Spleen (tissue), 11 donors: ENCODE measurements around the gene ARFGEF3. TPM values are rescaled to one million over a fixed set of nuclear protein-coding genes. Genes with fewer than 3 reads are reported as not detected.

Experiments
- DNase-seq: peaks from one replicate; pipeline ENCODE4 v3.0.0-alpha.2; 2020
- H3K27ac ChIP-seq, 8 donors: fragments of 200-600 bp; sonication (generic) in 7 of 8; 1 replicate in 4 of 8; 2 replicates in 4 of 8; pipeline versions ENCODE4 v1.5.0 to v1.8.0; 2016 to 2021; ENCODE audit warnings: inconsistent platforms in 4 of 8, mild to moderate bottlenecking in 4 of 8, moderate library complexity in 1 of 8
- H3K27me3 ChIP-seq, 7 donors: fragments of 200-600 bp; sonication (generic) in 6 of 7; replicated peaks in 1 of 7; 1 replicate in 4 of 7; 2 replicates in 3 of 7; pipeline versions ENCODE4 v1.5.0 to v1.8.0; 2016 to 2021; ENCODE audit warnings: inconsistent platforms in 3 of 7, mild to moderate bottlenecking in 1 of 7
- H3K36me3 ChIP-seq, 6 donors: fragments of 200-600 bp; sonication (generic) in 5 of 6; 1 replicate in 4 of 6; 2 replicates in 2 of 6; pipeline versions ENCODE4 v1.5.0 to v1.8.0; 2016 to 2021; ENCODE audit warnings: inconsistent platforms in 2 of 6
- H3K4me1 ChIP-seq, 6 donors: fragments of 200-600 bp; sonication (generic) in 5 of 6; 1 replicate in 3 of 6; 2 replicates in 3 of 6; pipeline versions ENCODE4 v1.5.0 to v1.8.0; 2016 to 2021; ENCODE audit warnings: inconsistent platforms in 3 of 6
- H3K4me3 ChIP-seq, 8 donors: fragments of 200-600 bp; sonication (generic) in 7 of 8; 1 replicate in 4 of 8; 2 replicates in 4 of 8; pipeline versions ENCODE4 v1.5.0 to v1.8.0; 2016 to 2021; ENCODE audit warnings: inconsistent platforms in 4 of 8, mild to moderate bottlenecking in 4 of 8, moderate library complexity in 2 of 8
- H3K9me3 ChIP-seq, 8 donors: fragments of 200-600 bp; sonication (generic) in 7 of 8; 1 replicate in 4 of 8; 2 replicates in 4 of 8; pipeline versions ENCODE4 v1.5.0 to v1.8.0; 2016 to 2021; ENCODE audit warnings: inconsistent platforms in 4 of 8
- CTCF ChIP-seq, 11 experiments: fragments of 200-600 bp in 7 of 11; fragments of 450-650 bp in 4 of 11; sonication (generic) in 4 of 11; IDR thresholded peaks in 8 of 11; conservative IDR thresholded peaks in 3 of 11; 1 replicate in 7 of 11; 2 replicates in 4 of 11; pipeline versions ENCODE4 v1.4.0 to v1.8.0; 2016 to 2021; ENCODE audit warnings: antibody characterized with exemption in 11 of 11, inconsistent platforms in 4 of 11, mild to moderate bottlenecking in 1 of 11
- POLR2A ChIP-seq, 3 donors: fragments of 450-650 bp; IDR thresholded peaks; one replicate each; pipeline ENCODE4 v1.5.1; 2017; ENCODE audit warnings: antibody characterized with exemption in 3 of 3, mild to moderate bottlenecking in 1 of 3
- POLR2AphosphoS5 ChIP-seq, 3 donors: sonication (generic); formaldehyde crosslinking; IDR thresholded peaks; one replicate each; pipeline ENCODE4 v1.5.1; 2017; ENCODE audit warnings: antibody characterized with exemption in 3 of 3
- WGBS, 5 donors: extraction: QIAGEN DNeasy Blood & Tissue Kit in 3 of 5; methylation state at CpG; one replicate each; pipeline versions ENCODE4 v1.1.5 to v1.1.7; 2013 to 2018; 5-methylcytosine and 5-hydroxymethylcytosine counted together
- intact Hi-C: fragments of 100-400 bp; cut with DNase I; formaldehyde crosslinking; loops from one replicate; pipeline ENCODE4 v1.15.0; 2023; ENCODE audit warnings: low total_unique reads
- polyA plus RNA-seq, 3 donors: library from polyadenylated mRNA; stranded (reverse); fragments of 200-250 nt; gene quantifications; one replicate each; pipeline ENCODE4 v1.2.1, GENCODE V29; 2013
- total RNA-seq, 7 donors: library from RNA; depleted of rRNA in 3 of 7; stranded (reverse); fragments of >200 nt in 3 of 7; fragmentation: NEBNext Ultra II Directional in 4 of 7; extraction: Animal tissue kit (Norgen Biotek cat#: 25700) in 4 of 7; gene quantifications; one replicate each; pipeline versions ENCODE4 v1.1.0 to v1.2.1, GENCODE V29; 2016 to 2021
- donor health status: healthy with polysubstance abuse.
- donor health status: DM: no; HTN: no; CAD: no; lungs with moderate emphysema.
- donor health status: DM: no; HTN: no; CAD: no.
- donor health status: Bipolar disorder and iron deficiency.
- donor health status: healthy.
- donor health status: DM: no; HTN: no; CAD: no.
- donor health status: DM: yes; HTN: yes; CAD: no.

The ARFGEF3 gene
- total and polyA plus RNA-seq, 10 donors: 0.09 to 3.1 (median 1.7) TPM

GRCh38 chr6:138145402-138145801 is 16.3 kb upstream of the ARFGEF3 start:
- no peak for DNase-seq
- peaks cover 0 to 25% (median 0%) of the 10 kb centered on the region in 7 donors for H3K27me3 ChIP-seq
- TF ChIP-seq POLR2AphosphoS5 (IDR thresholded peaks at IDR 0.05): no peak
- no peak for TF ChIP-seq POLR2A (IDR thresholded peaks at IDR 0.05)
- TF ChIP-seq CTCF (IDR thresholded peaks at IDR 0.05 in 8 of 11, conservative IDR thresholded peaks at IDR 0.05 in 3 of 11): no peak
- H3K36me3 ChIP-seq: no peaks in the 10 kb centered on the region
- H3K27ac ChIP-seq: no peak overlapping the region
- intact Hi-C loops: no loop called here
- H3K9me3 ChIP-seq: no peaks in the 10 kb centered on the region
- WGBS, 5 donors: 77 to 91% (median 87%) methylated on average over 3 of the region's 3 CpGs
- no peaks in the 10 kb centered on the region for H3K4me1 ChIP-seq
- no peak overlapping the region for H3K4me3 ChIP-seq

GRCh38 chr6:138146544-138146943 is 15.2 kb upstream of the ARFGEF3 start:
- no peaks in the 10 kb centered on the region for H3K4me1 ChIP-seq
- no peak for DNase-seq
- H3K36me3 ChIP-seq: no peaks in the 10 kb centered on the region
- no peaks in the 10 kb centered on the region for H3K9me3 ChIP-seq
- no peak for TF ChIP-seq POLR2AphosphoS5 (IDR thresholded peaks at IDR 0.05)
- no peak for TF ChIP-seq POLR2A (IDR thresholded peaks at IDR 0.05)
- no peak for TF ChIP-seq CTCF (IDR thresholded peaks at IDR 0.05 in 8 of 11, conservative IDR thresholded peaks at IDR 0.05 in 3 of 11)
- intact Hi-C loops: no loop called here
- no peak overlapping the region for H3K4me3 ChIP-seq
- no peak overlapping the region for H3K27ac ChIP-seq
- H3K27me3 ChIP-seq: peaks cover 0 to 31% (median 0%) of the 10 kb centered on the region in 7 donors
- WGBS, 5 donors: 88 to 95% (median 94%) methylated on average over 5 of the region's 5 CpGs

- no peaks in the 10 kb centered on the region for H3K4me1 ChIP-seq
- no peak for TF ChIP-seq CTCF (IDR thresholded peaks at IDR 0.05 in 8 of 11, conservative IDR thresholded peaks at IDR 0.05 in 3 of 11)
- no peak for TF ChIP-seq POLR2A (IDR thresholded peaks at IDR 0.05)
- TF ChIP-seq POLR2AphosphoS5 (IDR thresholded peaks at IDR 0.05): no peak
- WGBS, 5 donors: 76 to 83% (median 79%) methylated on average over 1 of the region's 1 CpG
Measured at GRCh38 chr6:138155443-138155842, 6.3 kb upstream of the ARFGEF3 start.

GRCh38 chr6:138157986-138158638 is 3.6 kb upstream of the ARFGEF3 start:
- no peak for TF ChIP-seq POLR2AphosphoS5 (IDR thresholded peaks at IDR 0.05)
- no peak for TF ChIP-seq POLR2A (IDR thresholded peaks at IDR 0.05)
- no peak for TF ChIP-seq CTCF (IDR thresholded peaks at IDR 0.05 in 8 of 11, conservative IDR thresholded peaks at IDR 0.05 in 3 of 11)
- Histone ChIP-seq H3K27ac (no peak overlapping the region), H3K4me3 (no peak overlapping the region), H3K27me3 (peaks cover 0 to 72% (median 37%) of the 10 kb centered on the region in 7 donors), H3K36me3 (no peaks in the 10 kb centered on the region), H3K4me1 (peaks cover 5 to 21% (median 18%) of the 10 kb centered on the region in 6 donors), H3K9me3 (peaks cover 0 to 11% (median 7%) of the 10 kb centered on the region in 8 donors)
- 68 to 80% (median 76%) methylated on average over 4 of the region's 4 CpGs for WGBS, 5 donors
- intact Hi-C loops: no loop called here
- DNase-seq: no peak

More at GRCh38 chr6:138155443-138155842, 6.3 kb upstream of the ARFGEF3 start:
- peaks cover 0 to 25% (median 18%) of the 10 kb centered on the region in 8 donors for H3K9me3 ChIP-seq
- H3K27me3 ChIP-seq: peaks cover 0 to 51% (median 12%) of the 10 kb centered on the region in 7 donors
- no peak overlapping the region for H3K27ac ChIP-seq
- no peak overlapping the region for H3K4me3 ChIP-seq
- intact Hi-C loops: no loop called here
- no peak for DNase-seq
- H3K36me3 ChIP-seq: no peaks in the 10 kb centered on the region
